Nephron (organoid): ENCODE data around the gene HAND1.

Experiments
- H3K27ac Mint-ChIP-seq, 3 experiments: 2 replicates each; pipeline ENCODE4 v1.8.0; 2020; ENCODE audit warnings: mixed read lengths in 3 of 3, mild to moderate bottlenecking in 2 of 3, moderate library complexity in 1 of 3
- H3K27me3 Mint-ChIP-seq: 2 replicates; pipeline ENCODE4 v1.8.0; 2021; ENCODE audit warnings: low read depth, mild to moderate bottlenecking, moderate library complexity, mixed read lengths
- H3K36me3 Mint-ChIP-seq: 2 replicates; pipeline ENCODE4 v1.8.0; 2020; ENCODE audit warnings: low read depth, mixed read lengths
- H3K4me1 Mint-ChIP-seq: 2 replicates; pipeline ENCODE4 v1.8.0; 2020; ENCODE audit warnings: mixed read lengths
- H3K4me3 Mint-ChIP-seq, 3 experiments: 2 replicates each; pipeline ENCODE4 v1.8.0; 2020; ENCODE audit warnings: mild to moderate bottlenecking in 3 of 3, mixed read lengths in 3 of 3, moderate library complexity in 2 of 3
- H3K9me3 Mint-ChIP-seq: 2 replicates; pipeline ENCODE4 v1.8.0; 2020; ENCODE audit warnings: mixed read lengths
- TF ChIP-seq, protein P1 (sequence below), 3 experiments: fragments of 200-600 bp; sonication (generic); IDR thresholded peaks; one replicate each; pipeline ENCODE4 v1.5.0; 2021; ENCODE audit warnings: antibody characterized with exemption in 3 of 3; ENCODE audit not compliant: unreplicated experiment in 3 of 3

HAND1 gene

DNA sequence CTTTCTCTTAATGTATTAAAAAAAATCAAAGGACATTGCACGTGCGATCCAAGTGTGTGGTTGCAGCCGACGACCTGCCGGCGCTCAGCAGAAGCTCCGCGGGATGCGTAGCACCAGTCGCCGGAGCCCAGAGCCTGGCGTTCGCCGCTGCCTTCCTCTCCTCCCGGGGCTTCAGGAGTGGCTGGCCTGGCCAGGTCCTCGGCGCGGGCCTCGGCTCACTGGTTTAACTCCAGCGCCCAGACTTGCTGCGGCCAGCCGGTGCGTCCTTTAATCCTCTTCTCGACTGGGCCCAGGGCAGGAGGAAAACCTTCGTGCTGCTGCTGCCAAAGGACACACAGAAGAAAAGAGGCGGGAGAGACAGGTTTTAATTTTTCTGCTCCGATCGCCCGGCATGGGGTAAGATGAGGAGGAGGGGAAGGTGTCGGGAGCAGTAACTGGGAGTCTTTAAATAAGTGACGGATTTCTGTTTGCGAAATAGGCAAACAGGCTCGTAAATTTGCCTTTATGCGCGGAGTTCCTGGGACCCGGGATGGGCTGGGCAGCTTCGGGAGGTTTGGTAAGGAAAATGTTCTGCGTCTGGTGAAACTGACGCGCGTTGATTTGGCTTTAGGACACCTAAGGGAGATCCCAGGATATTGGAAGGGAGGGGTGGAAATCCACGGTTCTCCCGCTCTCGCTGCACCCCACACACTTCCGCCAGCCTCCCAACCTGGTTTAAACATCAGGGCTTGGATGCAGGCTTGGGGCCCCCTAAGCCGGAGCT lies 2.3 kb downstream of the HAND1 start:
- H3K4me3 Mint-ChIP-seq = peak overlapping the region in 2 of 3 experiments; percentile 58 to 67
- H3K36me3 Mint-ChIP-seq = no peaks in the 10 kb centered on the region
- no peak overlapping the region for H3K27ac Mint-ChIP-seq

DNA sequence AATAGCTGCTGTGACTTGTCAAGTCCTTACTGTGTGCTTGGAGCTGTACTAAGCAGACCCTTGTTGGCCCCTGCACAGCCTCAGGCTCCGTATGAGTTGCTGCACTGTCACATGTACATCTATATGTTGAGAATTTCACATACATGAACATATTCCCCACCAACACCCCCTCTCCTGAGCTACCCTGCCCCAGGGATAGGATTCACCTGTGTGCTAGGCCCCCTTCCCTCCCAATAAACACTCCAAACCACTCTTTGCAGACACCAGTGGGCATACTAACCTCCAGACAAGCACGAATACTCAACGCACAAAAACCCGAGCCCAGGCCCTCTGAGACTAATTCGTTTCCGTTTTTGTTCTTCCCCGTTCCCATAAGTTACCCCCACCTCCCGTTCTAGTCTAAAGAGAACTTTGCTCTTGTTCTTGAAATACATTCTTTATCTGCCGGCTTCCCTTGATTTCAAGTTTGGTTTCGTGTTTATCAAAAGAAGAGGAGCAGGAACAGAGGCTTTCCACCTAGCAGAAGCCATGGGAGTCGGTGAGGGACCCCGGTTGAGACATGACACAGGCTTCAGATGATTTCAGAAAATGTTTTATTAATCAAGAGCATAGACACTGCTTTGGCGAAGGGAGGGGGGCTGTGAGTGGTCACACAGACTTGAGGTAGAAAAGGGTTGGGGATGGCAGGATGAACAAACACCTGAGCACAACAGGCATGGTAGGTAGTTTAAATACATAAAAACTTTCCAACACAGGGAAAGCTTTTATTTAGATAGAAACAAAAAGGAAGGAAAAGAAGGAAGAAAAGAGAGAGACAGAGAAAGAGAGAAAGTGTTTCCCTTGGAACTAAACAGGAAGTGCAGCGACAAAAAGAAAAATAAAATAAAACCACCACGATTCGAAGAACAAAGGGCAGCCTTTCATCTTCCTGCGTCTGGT lies 3.4 kb downstream of the HAND1 start:
- TF ChIP-seq, protein P1, sequence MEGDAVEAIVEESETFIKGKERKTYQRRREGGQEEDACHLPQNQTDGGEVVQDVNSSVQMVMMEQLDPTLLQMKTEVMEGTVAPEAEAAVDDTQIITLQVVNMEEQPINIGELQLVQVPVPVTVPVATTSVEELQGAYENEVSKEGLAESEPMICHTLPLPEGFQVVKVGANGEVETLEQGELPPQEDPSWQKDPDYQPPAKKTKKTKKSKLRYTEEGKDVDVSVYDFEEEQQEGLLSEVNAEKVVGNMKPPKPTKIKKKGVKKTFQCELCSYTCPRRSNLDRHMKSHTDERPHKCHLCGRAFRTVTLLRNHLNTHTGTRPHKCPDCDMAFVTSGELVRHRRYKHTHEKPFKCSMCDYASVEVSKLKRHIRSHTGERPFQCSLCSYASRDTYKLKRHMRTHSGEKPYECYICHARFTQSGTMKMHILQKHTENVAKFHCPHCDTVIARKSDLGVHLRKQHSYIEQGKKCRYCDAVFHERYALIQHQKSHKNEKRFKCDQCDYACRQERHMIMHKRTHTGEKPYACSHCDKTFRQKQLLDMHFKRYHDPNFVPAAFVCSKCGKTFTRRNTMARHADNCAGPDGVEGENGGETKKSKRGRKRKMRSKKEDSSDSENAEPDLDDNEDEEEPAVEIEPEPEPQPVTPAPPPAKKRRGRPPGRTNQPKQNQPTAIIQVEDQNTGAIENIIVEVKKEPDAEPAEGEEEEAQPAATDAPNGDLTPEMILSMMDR (IDR thresholded peaks at IDR 0.05; ENCODE audit: unreplicated experiment in 3 of 3) = no peak
- Mint-ChIP-seq H3K27ac (no peak overlapping the region), H3K27me3 (peaks cover 100% of the 10 kb centered on the region), H3K4me3 (peak overlapping the region in 2 of 3 experiments; percentile 3 to 5), H3K9me3 (no peaks in the 10 kb centered on the region), H3K36me3 (no peaks in the 10 kb centered on the region), H3K4me1 (peaks cover 44% of the 10 kb centered on the region)

More for the DNA sequence above, 2.3 kb downstream of the HAND1 start:
- H3K27me3 Mint-ChIP-seq = peaks cover 100% of the 10 kb centered on the region
- no peaks in the 10 kb centered on the region for H3K9me3 Mint-ChIP-seq
- H3K4me1 Mint-ChIP-seq = peaks cover 51% of the 10 kb centered on the region
- TF ChIP-seq, protein P1 (IDR thresholded peaks at IDR 0.05; ENCODE audit: unreplicated experiment in 3 of 3) = no peak

DNA sequence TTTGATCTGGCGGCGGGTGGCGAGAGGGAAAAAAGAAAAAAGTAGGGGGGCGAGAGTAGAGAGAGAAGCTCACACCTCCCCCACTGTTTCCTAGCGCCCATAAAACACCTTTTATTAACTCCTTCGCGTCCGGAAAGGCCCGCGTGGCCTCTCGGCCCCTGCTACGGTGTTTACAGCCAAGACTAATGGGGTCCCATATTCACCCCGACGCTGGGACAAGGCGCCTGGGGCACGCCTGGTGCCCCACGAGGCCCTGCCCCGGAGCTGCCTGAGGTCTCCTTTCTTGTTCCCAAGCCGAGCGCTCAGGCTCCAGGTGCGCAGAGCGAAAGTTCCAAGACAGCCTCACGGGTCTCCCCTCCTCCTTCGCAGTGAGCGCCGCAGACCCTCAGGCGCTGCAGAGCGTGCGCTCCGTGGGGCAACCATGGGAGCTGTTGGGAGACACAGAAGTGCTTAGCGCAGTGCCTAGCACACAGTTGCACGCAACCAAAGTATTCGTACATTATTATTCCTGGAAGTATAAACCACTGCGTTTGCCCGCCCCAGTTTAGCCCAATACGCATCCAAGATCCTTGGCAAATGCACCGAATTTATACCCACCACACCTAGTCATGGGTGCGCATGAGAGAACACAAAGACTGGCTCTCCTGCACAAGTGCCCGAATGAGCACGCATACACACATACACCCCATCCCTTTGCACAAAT lies 4.3 kb downstream of the HAND1 start:
- Mint-ChIP-seq H3K4me1 (peaks cover 38% of the 10 kb centered on the region), H3K9me3 (no peaks in the 10 kb centered on the region), H3K27ac (no peak overlapping the region), H3K4me3 (no peak overlapping the region), H3K36me3 (no peaks in the 10 kb centered on the region), H3K27me3 (peaks cover 99% of the 10 kb centered on the region)
- TF ChIP-seq, protein P1 (IDR thresholded peaks at IDR 0.05; ENCODE audit: unreplicated experiment in 3 of 3) = no peak

DNA sequence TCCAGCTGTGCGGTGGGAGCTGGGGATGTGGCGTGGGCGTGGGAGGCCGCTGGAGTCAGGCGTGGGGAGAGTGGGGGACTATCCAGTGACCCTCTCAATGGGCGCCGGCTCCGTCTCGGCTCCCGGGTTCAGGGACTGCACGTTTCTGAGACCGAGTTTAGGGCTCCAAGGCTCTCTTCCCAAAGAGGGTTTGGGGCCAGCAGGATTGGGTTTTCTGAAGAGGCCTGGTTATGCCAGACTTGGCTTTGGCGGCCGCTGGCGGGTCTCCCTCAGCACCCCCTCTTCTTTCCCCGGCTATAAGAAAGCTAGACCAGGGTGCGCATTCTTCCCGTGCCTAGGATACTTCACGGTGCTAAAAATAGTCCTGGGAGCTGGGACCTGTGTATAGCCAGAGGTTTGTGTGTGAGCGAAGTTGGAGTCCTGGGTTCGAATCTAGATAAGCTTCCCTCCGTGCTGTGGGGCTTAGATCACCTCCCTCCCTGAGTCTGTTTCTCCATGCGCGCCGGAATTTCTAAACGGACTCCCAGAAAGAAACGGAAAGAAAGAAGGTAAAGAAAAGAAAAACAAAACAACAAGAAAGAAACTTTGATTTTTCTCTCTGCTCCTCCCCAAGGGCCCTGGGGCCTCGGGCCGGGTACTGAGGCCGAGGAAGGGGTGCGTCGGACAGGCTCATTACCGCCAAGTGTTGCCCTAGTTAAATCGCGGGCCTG lies 5.0 kb downstream of the HAND1 start:
- no peak overlapping the region for H3K27ac Mint-ChIP-seq
- H3K4me3 Mint-ChIP-seq = peak overlapping the region; percentile 27 to 51 (median 50)
- peaks cover 38% of the 10 kb centered on the region for H3K4me1 Mint-ChIP-seq
- no peaks in the 10 kb centered on the region for H3K9me3 Mint-ChIP-seq
- H3K36me3 Mint-ChIP-seq = no peaks in the 10 kb centered on the region
- TF ChIP-seq, protein P1 (IDR thresholded peaks at IDR 0.05; ENCODE audit: unreplicated experiment in 3 of 3) = no peak
- H3K27me3 Mint-ChIP-seq = peaks cover 99% of the 10 kb centered on the region
